Activated CD8-positive, alpha-beta memory T cell treated with anti-CD3 and anti-CD28 coated beads, Interleukin-2, amount 10 ng/mL, durations not matched to agents 7 days and 5 days (primary cell): ENCODE data around the gene MYBPH. TPM values are rescaled to one million over a fixed set of nuclear protein-coding genes. Genes with fewer than 3 reads are reported as not detected.

ENCODE experiments used
- ATAC-seq: fragments of 150-1000 bp; cut with Tn5 transposase; one replicate; pipeline ENCODE4 v1.10.0; 2021; ENCODE audit warnings: moderate library complexity
- CTCF ChIA-PET: fragments of 350-600 bp; sonication (Branson Sonifier 250); formaldehyde crosslinking; loops from one replicate; lab custom pipeline; 2021; ENCODE audit warnings: antibody characterized with exemption; lab: Charles Lee
- DNase-seq: peaks from one replicate; pipeline ENCODE4 v3.0.0-alpha.2; 2020
- H3K27ac Mint-ChIP-seq: one replicate; pipeline ENCODE4 v1.8.0; 2021; ENCODE audit warnings: mild to moderate bottlenecking, mixed read lengths
- H3K27me3 Mint-ChIP-seq: one replicate; pipeline ENCODE4 v1.8.0; 2021; ENCODE audit warnings: mixed read lengths
- H3K36me3 Mint-ChIP-seq: one replicate; pipeline ENCODE4 v1.8.0; 2021; ENCODE audit warnings: mild to moderate bottlenecking, mixed read lengths
- H3K4me1 Mint-ChIP-seq: one replicate; pipeline ENCODE4 v1.8.0; 2021; ENCODE audit warnings: mixed read lengths
- H3K4me3 Mint-ChIP-seq: one replicate; pipeline ENCODE4 v1.8.0; 2021; ENCODE audit warnings: mild to moderate bottlenecking, moderate library complexity, mixed read lengths
- H3K9me3 Mint-ChIP-seq: one replicate; pipeline ENCODE4 v1.8.0; 2022; ENCODE audit warnings: low read depth, mixed read lengths
- total RNA-seq, 2 experiments: library from RNA; stranded (reverse); gene quantifications; one replicate each; pipeline ENCODE4 v1.2.3, GENCODE V29; 2021

MYBPH gene, protein sequence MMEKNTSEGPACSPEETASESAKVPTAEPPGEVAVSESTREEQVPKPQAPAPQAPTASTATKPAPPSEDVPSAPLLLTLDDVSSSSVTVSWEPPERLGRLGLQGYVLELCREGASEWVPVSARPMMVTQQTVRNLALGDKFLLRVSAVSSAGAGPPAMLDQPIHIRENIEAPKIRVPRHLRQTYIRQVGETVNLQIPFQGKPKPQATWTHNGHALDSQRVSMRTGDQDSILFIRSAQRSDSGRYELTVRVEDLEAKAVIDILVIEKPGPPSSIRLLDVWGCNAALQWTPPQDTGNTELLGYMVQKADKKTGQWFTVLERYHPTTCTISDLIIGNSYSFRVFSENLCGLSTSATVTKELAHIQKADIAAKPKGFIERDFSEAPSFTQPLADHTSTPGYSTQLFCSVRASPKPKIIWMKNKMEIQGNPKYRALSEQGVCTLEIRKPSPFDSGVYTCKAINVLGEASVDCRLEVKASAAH
- not detected for total RNA-seq

DNA sequence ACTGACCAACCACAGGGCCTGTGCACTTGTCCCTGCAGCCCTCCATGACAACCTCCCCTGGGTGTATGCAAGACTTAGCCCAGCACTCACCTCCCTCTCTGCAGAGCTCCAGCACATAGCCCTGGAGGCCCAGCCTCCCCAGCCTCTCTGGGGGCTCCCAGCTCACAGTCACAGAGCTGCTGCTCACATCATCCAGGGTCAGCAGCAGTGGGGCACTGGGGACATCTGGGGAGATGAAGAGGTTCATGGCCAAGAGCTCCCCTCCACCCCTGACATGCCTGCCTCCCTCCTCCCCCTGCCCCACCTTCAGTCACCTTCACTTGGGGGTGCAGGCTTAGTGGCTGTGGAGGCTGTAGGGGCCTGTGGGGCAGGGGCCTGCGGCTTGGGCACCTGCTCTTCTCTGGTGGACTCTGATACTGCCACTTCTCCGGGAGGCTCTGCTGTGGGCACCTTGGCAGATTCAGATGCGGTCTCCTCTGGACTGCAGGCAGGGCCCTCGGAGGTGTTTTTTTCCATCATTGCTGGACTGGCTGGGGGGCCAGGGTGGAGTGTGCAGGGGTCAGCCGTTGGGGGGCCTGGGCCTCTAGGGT lies at the start of gene MYBPH:
Gene MYBPH (minus strand): TSS at position 590 of the 590 bp plus-strand sequence. CDS start 71 bp downstream, at position 519.
- ATAC-seq (no peak), DNase-seq (no peak)
- Mint-ChIP-seq H3K4me1 (no peaks in the 10 kb centered on the region), H3K27me3 (peaks cover 13% of the 10 kb centered on the region), H3K36me3 (no peaks in the 10 kb centered on the region), H3K9me3 (no peaks in the 10 kb centered on the region), H3K4me3 (no peak within 1 kb of the TSS), H3K27ac (no peak within 1 kb of the TSS)
- CTCF ChIA-PET, result interaction anchor here (0.7 kb wide), 1 partner anchor 136 kb away, joined by 3 read pairs; no protein-coding TSS in a partner anchor

DNA sequence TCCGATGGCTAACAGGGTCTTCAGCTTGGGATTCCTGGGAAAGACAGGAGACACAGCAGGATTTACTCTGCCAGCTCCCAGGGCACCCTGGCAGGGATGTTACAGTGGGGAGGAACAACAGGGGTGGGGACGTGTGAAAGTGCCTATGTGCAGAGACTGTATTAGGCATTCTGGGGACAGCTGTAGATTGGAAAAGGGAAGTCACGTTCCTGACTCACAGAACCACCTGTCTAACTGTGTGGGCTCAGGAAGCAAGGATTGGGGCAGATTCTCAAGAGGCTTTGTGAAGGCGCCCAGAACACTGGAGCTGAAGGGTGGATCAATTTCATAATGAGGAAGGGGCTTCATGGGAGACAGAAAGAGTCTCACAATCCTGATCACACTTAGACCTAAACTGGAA lies 49.4 kb upstream of the MYBPH start:
- H3K27me3 Mint-ChIP-seq, result peaks cover 18% of the 10 kb centered on the region
- no peaks in the 10 kb centered on the region for H3K36me3 Mint-ChIP-seq
- H3K9me3 Mint-ChIP-seq, result no peaks in the 10 kb centered on the region
- CTCF ChIA-PET, result interaction anchor here (1.1 to 1.7 kb wide), 3 partner anchors 9 to 186 kb away, joined by 3 to 8 read pairs (median 6); no protein-coding TSS in a partner anchor
- H3K4me1 Mint-ChIP-seq, result no peaks in the 10 kb centered on the region
- DNase-seq (no peak), ATAC-seq (no peak)
- H3K4me3 Mint-ChIP-seq, result no peak overlapping the region
- H3K27ac Mint-ChIP-seq, result no peak overlapping the region

DNA sequence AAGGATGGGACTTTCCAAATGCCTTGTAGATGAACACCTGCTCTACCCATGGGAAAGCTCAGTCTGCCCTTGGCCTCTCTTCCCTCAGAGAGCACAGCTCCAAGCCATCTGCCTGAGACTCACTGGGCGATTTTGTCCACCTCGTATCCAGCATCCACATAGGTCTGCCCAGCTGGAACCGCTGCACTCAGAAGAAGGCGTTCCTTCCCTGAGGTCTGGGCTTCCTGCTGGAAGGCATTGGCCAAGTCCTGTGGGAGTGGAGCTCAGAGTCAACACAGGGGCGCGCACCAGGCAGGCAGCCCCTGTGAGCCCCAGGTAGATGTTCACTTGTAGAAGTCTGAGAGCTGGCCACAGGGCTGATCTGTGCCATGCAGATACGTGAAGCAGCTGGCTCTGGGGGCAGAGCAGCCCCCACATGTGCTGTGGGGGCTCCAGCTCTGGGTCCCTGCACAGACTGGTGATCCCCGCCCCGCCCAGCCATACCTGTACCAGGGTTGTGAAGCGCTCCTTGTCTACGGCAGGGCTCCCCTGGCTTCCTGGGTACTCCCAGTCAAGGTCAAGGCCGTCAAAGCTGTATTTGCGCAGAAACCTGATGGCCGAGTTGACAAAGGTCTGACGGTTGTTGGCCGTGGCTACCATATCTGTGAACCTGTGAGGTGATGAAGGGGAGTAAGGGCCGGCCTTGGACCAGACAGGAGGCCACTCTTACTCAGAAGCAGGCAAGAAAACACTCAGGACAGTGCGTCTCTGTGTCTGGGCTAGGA lies 47.6 kb upstream of the MYBPH start:
- DNase-seq (no peak), ATAC-seq (no peak)
- peaks cover 18% of the 10 kb centered on the region for H3K27me3 Mint-ChIP-seq
- H3K4me3 Mint-ChIP-seq, result no peak overlapping the region
- no peaks in the 10 kb centered on the region for H3K4me1 Mint-ChIP-seq
- no peaks in the 10 kb centered on the region for H3K36me3 Mint-ChIP-seq
- CTCF ChIA-PET, result interaction anchor here (1.0 to 1.5 kb wide), 3 partner anchors 119 to 265 kb away, joined by 3 to 4 read pairs (median 4); no protein-coding TSS in a partner anchor
- no peak overlapping the region for H3K27ac Mint-ChIP-seq
- no peaks in the 10 kb centered on the region for H3K9me3 Mint-ChIP-seq

DNA sequence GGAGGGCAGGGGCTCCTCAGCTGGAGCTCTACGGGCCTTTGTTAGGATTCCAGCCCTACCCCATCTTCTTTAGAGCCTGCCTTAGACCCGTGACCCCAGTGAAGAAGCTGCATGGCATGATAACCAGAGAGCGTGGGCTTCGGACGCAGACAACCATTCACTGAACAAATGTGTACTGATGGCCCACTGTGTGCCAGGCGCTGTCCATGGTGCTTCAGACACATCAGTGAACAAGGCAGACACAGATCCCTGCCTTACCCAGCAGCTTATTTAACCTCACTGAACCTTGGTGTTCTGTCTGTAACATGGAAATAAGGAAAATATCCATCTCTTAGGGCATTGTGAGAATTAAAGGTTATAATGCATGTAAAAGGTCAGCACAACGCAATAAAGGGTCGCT lies 44.3 kb upstream of the MYBPH start:
- Mint-ChIP-seq H3K27ac (no peak overlapping the region), H3K9me3 (no peaks in the 10 kb centered on the region), H3K27me3 (peaks cover 19% of the 10 kb centered on the region), H3K4me3 (no peak overlapping the region), H3K36me3 (no peaks in the 10 kb centered on the region), H3K4me1 (no peaks in the 10 kb centered on the region)
- CTCF ChIA-PET, result interaction anchor here (2.3 to 7.8 kb wide), 2 partner anchors 102 to 179 kb away, joined by 8 to 106 read pairs; no protein-coding TSS in a partner anchor
- ATAC-seq (no peak), DNase-seq (no peak)

DNA sequence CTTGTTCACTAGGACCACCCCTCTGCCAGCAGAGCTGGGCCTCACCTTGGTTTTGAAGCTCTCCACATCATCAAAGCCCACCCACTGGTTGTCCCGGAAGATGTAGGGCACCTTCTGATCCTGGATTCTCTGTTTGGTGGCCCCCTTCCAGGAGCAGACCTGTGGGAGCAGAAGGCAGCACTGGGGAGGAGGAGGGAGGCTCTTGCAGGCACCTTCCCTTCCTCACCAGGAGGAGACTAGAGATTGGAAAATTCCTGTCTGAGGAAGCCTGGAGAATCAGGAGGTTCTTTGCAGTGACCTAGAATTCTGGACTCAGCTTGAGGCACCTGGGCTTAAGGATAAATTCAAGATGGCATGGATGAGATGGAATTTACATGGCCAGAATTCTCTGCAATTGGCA lies 43.5 kb upstream of the MYBPH start:
- Mint-ChIP-seq H3K27ac (no peak overlapping the region), H3K9me3 (no peaks in the 10 kb centered on the region), H3K4me1 (no peaks in the 10 kb centered on the region), H3K27me3 (peaks cover 20% of the 10 kb centered on the region), H3K4me3 (no peak overlapping the region), H3K36me3 (no peaks in the 10 kb centered on the region)
- CTCF ChIA-PET, result interaction anchor here (1.3 to 7.8 kb wide), 3 partner anchors 70 to 178 kb away, joined by 3 to 106 read pairs (median 8); no protein-coding TSS in a partner anchor
- DNase-seq (no peak), ATAC-seq (no peak)

DNA sequence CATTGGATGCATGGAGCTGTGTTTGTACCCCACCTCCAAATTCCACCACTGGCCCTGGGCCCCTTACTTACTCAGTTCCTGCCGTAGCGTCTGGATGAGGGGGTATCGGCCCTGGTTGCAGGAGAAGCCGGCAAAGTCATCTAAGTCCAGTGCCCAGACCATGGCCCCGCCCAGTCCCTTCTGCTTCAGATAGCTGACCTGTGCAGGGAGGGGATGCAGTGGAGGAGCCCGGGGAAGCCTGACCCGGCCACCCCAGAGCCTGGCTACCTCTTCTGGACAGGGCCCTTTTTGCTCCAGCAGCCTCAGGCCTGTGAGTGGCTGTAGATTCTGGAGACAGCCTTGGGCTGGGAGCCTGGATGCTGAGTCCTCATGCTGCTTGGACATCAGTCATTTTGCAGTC lies 42.0 kb upstream of the MYBPH start:
- Mint-ChIP-seq H3K27ac (no peak overlapping the region), H3K4me3 (no peak overlapping the region), H3K9me3 (no peaks in the 10 kb centered on the region), H3K27me3 (peaks cover 20% of the 10 kb centered on the region), H3K36me3 (no peaks in the 10 kb centered on the region), H3K4me1 (no peaks in the 10 kb centered on the region)
- CTCF ChIA-PET, result interaction anchor here (1.2 to 7.8 kb wide), 6 partner anchors 10 to 187 kb away, joined by 3 to 106 read pairs (median 6); no protein-coding TSS in a partner anchor
- DNase-seq (no peak), ATAC-seq (no peak)

DNA sequence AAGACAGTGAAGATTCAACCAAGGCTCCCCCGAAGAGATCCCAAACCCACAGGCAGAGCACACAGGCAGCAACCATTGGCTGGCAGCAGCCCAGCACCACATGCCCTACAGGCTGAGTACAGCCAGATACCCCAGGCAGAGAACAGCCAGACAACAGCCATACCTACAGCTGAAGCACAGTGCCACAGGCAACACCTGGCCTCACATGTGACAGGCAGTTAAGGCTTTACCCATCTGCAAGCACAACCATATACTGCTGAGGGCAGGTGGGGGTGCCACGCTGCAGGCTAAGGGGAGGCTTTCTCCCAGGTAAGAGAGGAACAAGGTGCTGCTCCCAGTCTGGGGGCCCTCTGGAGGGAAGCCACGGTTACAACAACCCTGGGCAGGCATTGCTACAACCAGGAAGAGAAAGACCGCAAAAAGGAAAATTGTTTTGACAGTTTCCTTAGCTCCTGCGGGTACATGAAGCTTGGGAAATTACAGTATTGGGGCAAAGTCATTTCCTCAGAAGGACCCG lies 41.6 kb upstream of the MYBPH start:
- no peak for ATAC-seq

DNA sequence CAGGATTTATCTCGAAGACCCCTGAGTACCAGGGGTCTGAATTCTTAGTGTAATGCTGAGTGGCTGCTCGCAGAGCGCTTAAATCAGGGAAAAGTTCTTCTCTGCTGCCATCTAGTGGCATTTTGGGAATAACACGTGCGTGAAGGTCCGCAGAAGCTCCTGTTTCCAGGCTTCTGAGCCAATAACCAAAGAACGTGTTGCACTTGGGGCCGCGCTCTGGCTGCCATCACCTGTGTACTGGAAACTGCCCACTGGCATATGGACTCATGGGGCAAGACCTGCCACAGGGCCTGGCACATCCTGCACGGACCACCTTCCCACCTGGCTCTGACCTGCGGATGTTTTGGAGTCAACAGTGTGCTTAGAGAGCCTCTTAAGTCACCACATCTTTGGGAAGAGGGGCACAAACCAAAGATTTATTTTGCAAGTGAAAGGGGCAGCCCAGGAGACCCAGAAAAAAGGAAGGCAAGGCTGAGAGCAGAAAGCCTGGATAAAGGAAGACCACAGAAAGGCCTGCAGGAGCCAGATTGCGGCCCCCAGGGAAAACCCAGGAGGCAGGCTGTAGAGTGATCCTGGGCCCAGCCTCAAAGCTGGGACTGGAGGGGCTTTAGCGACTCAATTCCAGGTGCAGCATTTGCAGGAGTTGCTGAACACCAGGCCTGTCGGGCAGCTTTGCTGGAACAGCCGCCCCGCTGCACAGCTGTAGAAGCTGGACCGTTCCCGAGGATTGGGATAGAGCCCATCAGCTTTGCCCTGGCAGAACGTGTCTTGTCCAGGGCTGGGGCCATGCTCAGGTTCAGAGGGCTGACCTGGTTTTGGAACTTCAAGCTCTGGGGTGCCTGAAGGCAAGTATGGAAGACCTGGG lies 40.9 kb upstream of the MYBPH start:
- no peaks in the 10 kb centered on the region for H3K9me3 Mint-ChIP-seq
- no peaks in the 10 kb centered on the region for H3K4me1 Mint-ChIP-seq
- H3K27me3 Mint-ChIP-seq, result peaks cover 20% of the 10 kb centered on the region
- H3K36me3 Mint-ChIP-seq, result no peaks in the 10 kb centered on the region
- H3K4me3 Mint-ChIP-seq, result no peak overlapping the region
- DNase-seq, result peak; percentile 66
- no peak overlapping the region for H3K27ac Mint-ChIP-seq
- CTCF ChIA-PET, result interaction anchor here (0.6 to 7.8 kb wide), 39 partner anchors 8 to 277 kb away, joined by 3 to 106 read pairs (median 4); partner anchors contain the start of gene PPFIA4
- peak; percentile 70 for ATAC-seq

More for the DNA sequence above, 41.6 kb upstream of the MYBPH start:
- no peaks in the 10 kb centered on the region for H3K36me3 Mint-ChIP-seq
- peaks cover 20% of the 10 kb centered on the region for H3K27me3 Mint-ChIP-seq
- DNase-seq, result no peak
- H3K27ac Mint-ChIP-seq, result no peak overlapping the region
- H3K4me3 Mint-ChIP-seq, result no peak overlapping the region
- H3K9me3 Mint-ChIP-seq, result no peaks in the 10 kb centered on the region
- H3K4me1 Mint-ChIP-seq, result no peaks in the 10 kb centered on the region
- CTCF ChIA-PET, result interaction anchor here (1.2 to 7.8 kb wide), 11 partner anchors 9 to 187 kb away, joined by 3 to 106 read pairs (median 5); no protein-coding TSS in a partner anchor

DNA sequence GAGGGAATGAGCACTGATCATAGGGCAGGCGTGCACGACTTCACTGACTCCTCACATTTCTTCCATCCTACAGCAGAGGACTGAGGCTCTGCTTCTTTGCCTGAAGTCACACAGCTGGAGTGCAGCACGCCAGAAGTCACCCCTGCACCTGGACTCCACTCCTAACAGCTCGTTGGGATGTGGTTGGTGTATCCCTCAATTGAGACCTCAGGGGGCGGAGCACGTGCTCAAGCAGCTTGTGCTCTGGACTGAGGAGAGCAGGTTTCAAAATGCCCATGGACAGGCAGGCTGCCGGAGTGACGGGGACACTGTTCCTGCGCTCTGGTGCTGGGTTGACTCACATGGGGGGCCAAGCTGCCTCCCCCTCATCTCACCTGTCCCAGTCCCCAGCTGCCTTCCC lies 39.9 kb upstream of the MYBPH start:
- Mint-ChIP-seq H3K27me3 (peaks cover 20% of the 10 kb centered on the region), H3K36me3 (no peaks in the 10 kb centered on the region), H3K9me3 (no peaks in the 10 kb centered on the region), H3K4me1 (no peaks in the 10 kb centered on the region), H3K27ac (no peak overlapping the region), H3K4me3 (no peak overlapping the region)
- ATAC-seq (no peak), DNase-seq (no peak)
- CTCF ChIA-PET, result interaction anchor here (0.6 to 7.8 kb wide), 33 partner anchors 7 to 273 kb away, joined by 3 to 106 read pairs (median 4); partner anchors contain the start of gene PPFIA4

DNA sequence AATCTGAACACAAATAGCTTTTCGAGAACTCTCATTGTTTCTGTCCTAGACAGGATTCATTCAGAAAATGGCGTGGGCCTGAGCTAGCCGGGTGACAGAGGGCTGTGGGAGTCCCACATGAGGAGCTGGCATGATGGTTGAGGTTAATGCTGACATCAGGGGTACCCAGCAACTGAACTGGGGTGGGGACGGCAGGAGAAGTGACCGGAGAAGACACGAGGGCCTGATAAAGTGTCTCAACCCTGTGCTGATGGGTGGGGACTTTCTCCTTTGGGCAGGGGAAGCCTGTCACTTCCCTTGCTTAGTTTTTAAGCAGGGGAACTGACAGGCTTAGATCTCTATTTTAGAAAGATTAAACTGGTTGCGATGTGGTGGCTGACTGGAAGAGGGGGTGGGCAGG lies 39.2 kb upstream of the MYBPH start:
- H3K27ac Mint-ChIP-seq, result no peak overlapping the region
- no peaks in the 10 kb centered on the region for H3K9me3 Mint-ChIP-seq
- peaks cover 26% of the 10 kb centered on the region for H3K27me3 Mint-ChIP-seq
- H3K36me3 Mint-ChIP-seq, result no peaks in the 10 kb centered on the region
- CTCF ChIA-PET, result interaction anchor here (0.6 to 7.8 kb wide), 9 partner anchors 10 to 273 kb away, joined by 3 to 106 read pairs (median 3); no protein-coding TSS in a partner anchor
- no peak for DNase-seq
- no peak for ATAC-seq
- H3K4me3 Mint-ChIP-seq, result no peak overlapping the region
- no peaks in the 10 kb centered on the region for H3K4me1 Mint-ChIP-seq

DNA sequence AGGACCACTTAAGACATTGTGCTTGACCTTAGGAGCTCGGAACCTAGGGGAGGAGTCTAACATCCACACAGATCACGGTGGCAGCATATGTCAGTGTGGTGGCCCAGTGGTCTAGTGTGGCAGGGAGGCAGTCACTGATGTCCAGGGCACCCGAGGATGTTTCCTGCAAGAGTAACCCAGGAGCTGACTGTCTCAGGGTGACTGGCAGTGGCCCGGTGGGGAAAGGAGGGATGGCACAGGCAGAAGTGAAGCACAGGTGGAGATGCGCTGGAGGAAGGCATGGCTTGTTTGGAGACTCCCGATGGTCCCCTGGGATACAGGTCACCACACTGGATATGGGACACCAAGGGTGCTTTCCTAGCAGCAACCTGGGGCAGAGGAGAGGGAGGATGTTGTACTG lies 37.5 kb upstream of the MYBPH start:
- CTCF ChIA-PET, result interaction anchor here (7.8 kb wide), 1 partner anchor 172 kb away, joined by 106 read pairs; no protein-coding TSS in a partner anchor
- Mint-ChIP-seq H3K4me3 (no peak overlapping the region), H3K9me3 (no peaks in the 10 kb centered on the region), H3K4me1 (no peaks in the 10 kb centered on the region), H3K27ac (no peak overlapping the region), H3K36me3 (no peaks in the 10 kb centered on the region), H3K27me3 (peaks cover 27% of the 10 kb centered on the region)
- no peak for DNase-seq
- no peak for ATAC-seq

DNA sequence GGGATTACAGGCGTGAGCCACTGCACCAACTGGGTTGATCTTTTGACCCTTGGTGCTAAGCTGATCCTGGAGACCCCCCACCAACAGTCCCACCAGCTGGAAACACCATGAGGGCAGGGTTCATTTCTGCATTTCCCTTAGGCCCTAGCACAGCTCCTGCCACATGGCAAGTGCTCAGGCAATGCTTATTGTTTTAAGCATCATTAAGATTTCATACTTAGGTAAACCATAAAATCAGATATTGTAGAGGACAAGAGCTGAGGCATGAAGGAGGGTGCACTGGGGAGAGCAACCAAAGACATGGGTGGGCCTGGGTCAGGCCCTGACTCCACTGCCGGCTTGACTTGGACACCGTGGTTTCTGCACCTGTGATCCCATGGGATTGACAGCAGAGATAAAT lies 36.2 kb upstream of the MYBPH start:
- no peak overlapping the region for H3K27ac Mint-ChIP-seq
- no peak for ATAC-seq

More for the DNA sequence above, 36.2 kb upstream of the MYBPH start:
- Mint-ChIP-seq H3K36me3 (no peaks in the 10 kb centered on the region), H3K27me3 (peaks cover 25% of the 10 kb centered on the region), H3K4me1 (peaks cover 3% of the 10 kb centered on the region), H3K4me3 (no peak overlapping the region), H3K9me3 (no peaks in the 10 kb centered on the region)
- CTCF ChIA-PET, result no interaction called here
- no peak for DNase-seq
